GM12878 (cell line): Measurements from ENCODE around the gene ZMYND10.

Source experiments
- EGR1 ChIP-seq, 2 experiments: IDR thresholded peaks; 1 replicate in 1 of 2; 2 replicates in 1 of 2; pipeline ENCODE4 v1.6.1; 2011 to 2012; ENCODE audit warnings: low read depth in 2 of 2, low read length in 2 of 2, borderline replicate concordance in 1 of 2, mild to moderate bottlenecking in 1 of 2, moderate library complexity in 1 of 2
- ETV6 ChIP-seq, 2 experiments: fragments of 450-650 bp in 1 of 2; IDR thresholded peaks in 1 of 2; conservative IDR thresholded peaks in 1 of 2; 2 replicates each; pipeline ENCODE4 v1.6.1; 2014; ENCODE audit warnings: antibody characterized with exemption in 1 of 2, borderline replicate concordance in 1 of 2, low read depth in 1 of 2, mild to moderate bottlenecking in 1 of 2, moderate library complexity in 1 of 2
- IKZF1 ChIP-seq: fragments of 450-650 bp; conservative IDR thresholded peaks from 2 replicates; pipeline ENCODE4 v1.6.1; 2017; ENCODE audit warnings: antibody characterized with exemption, mild to moderate bottlenecking
- NFYB ChIP-seq: IDR thresholded peaks from 2 replicates; pipeline ENCODE4 v1.6.1; 2011; ENCODE audit warnings: low read depth, mild to moderate bottlenecking, low read length, improper control_type of control experiment, moderate library complexity; ENCODE audit not compliant: insufficient read depth
- POLR2AphosphoS5 ChIP-seq: IDR thresholded peaks from 2 replicates; pipeline ENCODE4 v1.6.1; 2011; ENCODE audit warnings: mild to moderate bottlenecking, low read length, inconsistent platforms
- SKIL ChIP-seq: fragments of 450-650 bp; IDR thresholded peaks from 2 replicates; pipeline ENCODE4 v1.6.1; 2017; ENCODE audit warnings: mild to moderate bottlenecking, low read depth, inconsistent platforms; ENCODE audit not compliant: poor library complexity, severe bottlenecking
- SUZ12 ChIP-seq: fragments of 200-600 bp; sonication (generic); IDR thresholded peaks from one replicate; pipeline ENCODE4 v1.6.1; 2018; ENCODE audit warnings: antibody characterized with exemption, mild to moderate bottlenecking; ENCODE audit not compliant: unreplicated experiment
- ZBTB33 ChIP-seq: fragments of 450-650 bp; IDR thresholded peaks from 2 replicates; pipeline ENCODE4 v1.6.1; 2017; ENCODE audit warnings: mild to moderate bottlenecking
- TF ChIP-seq, protein P1 (sequence below), 3 experiments: IDR thresholded peaks in 2 of 3; conservative IDR thresholded peaks in 1 of 3; 2 replicates each; pipeline ENCODE4 v1.5.1; 2011; ENCODE audit warnings: low read depth in 3 of 3, low read length in 3 of 3, mild to moderate bottlenecking in 3 of 3, control low read depth in 2 of 3, moderate library complexity in 2 of 3, inconsistent platforms in 1 of 3, mixed read lengths in 1 of 3; ENCODE audit not compliant: control insufficient read depth in 2 of 3, insufficient read depth in 1 of 3; ENCODE audit errors: extremely low read depth in 1 of 3

DNA sequence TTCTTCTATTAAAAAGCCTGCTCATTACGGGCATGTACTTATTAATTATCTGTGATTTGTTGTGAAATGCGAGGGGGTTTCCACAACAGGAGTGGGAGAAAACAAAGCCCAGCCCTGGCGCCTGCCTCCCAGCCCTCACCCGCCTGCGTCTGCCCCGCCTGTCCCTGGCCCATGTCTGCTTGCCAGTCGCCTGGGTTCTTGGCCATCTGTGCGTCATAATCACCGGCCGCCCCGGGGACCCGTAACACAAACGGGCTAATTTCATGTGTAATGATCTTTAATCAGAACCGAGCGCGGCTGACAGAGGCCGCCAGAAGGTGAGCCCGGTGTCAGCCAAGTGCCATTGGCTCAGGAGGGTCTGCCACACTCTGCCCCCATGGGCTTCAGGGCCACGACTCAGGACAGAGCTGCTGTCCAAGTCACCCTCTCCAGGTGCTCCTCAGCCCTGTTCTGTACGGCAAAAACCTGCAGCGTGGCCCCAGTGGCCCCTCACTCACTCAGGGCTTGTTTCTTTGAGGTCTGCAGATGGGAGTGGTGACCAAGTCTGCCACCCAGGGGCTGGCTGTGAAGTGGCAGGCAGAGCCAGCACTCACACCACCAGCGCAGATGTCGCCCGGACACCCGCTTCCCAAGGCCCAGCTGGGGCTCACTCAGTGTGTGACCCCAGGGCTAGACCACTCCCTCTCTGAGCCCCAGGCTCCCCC is 42.6 kb upstream of the ZMYND10 start:
- no peak for TF ChIP-seq SKIL
- TF ChIP-seq NFYB, result no peak
- TF ChIP-seq ZBTB33, result no peak
- TF ChIP-seq SUZ12, result no peak
- TF ChIP-seq, protein P1, sequence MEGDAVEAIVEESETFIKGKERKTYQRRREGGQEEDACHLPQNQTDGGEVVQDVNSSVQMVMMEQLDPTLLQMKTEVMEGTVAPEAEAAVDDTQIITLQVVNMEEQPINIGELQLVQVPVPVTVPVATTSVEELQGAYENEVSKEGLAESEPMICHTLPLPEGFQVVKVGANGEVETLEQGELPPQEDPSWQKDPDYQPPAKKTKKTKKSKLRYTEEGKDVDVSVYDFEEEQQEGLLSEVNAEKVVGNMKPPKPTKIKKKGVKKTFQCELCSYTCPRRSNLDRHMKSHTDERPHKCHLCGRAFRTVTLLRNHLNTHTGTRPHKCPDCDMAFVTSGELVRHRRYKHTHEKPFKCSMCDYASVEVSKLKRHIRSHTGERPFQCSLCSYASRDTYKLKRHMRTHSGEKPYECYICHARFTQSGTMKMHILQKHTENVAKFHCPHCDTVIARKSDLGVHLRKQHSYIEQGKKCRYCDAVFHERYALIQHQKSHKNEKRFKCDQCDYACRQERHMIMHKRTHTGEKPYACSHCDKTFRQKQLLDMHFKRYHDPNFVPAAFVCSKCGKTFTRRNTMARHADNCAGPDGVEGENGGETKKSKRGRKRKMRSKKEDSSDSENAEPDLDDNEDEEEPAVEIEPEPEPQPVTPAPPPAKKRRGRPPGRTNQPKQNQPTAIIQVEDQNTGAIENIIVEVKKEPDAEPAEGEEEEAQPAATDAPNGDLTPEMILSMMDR (IDR thresholded peaks at IDR 0.05 in 2 of 3, conservative IDR thresholded peaks at IDR 0.05 in 1 of 3; ENCODE audit: control insufficient read depth in 2 of 3, extremely low read depth in 1 of 3, insufficient read depth in 1 of 3, low read depth in 3 of 3, low read length in 3 of 3), result peak; percentile 18 to 30 (median 29); a peak in 4 of 6 replicates
- TF ChIP-seq POLR2AphosphoS5, result no peak
- no peak for TF ChIP-seq EGR1 (IDR thresholded peaks at IDR 0.05; ENCODE audit: borderline replicate concordance in 1 of 2, low read depth in 2 of 2, low read length in 2 of 2)
- TF ChIP-seq IKZF1, result no peak
- no peak for TF ChIP-seq ETV6 (conservative IDR thresholded peaks at IDR 0.05 in 1 of 2, IDR thresholded peaks at IDR 0.05 in 1 of 2; ENCODE audit: borderline replicate concordance in 1 of 2, low read depth in 1 of 2)
